A172 (cell line): ENCODE results near the gene TAS2R8. TPM values are rescaled to one million over a fixed set of nuclear protein-coding genes. Genes with fewer than 3 reads are reported as not detected.
"Not testable (repeated sequence)": the region's sequence is repeated elsewhere in the genome, so short reads cannot be mapped to it uniquely, and the experiment has no call there.

Experiments used
- DNase-seq: peaks from one replicate; pipeline ENCODE4 v3.0.0-alpha.2; 2015; ENCODE audit warnings: low spot score
- total RNA-seq: library from RNA; depleted of rRNA; stranded (reverse); fragments of >200 nt; shearing (Covaris generic); gene quantifications from 2 replicates; pipeline ENCODE4 v1.2.3, GENCODE V29; 2014; rRNA removed

The TAS2R8 gene, protein sequence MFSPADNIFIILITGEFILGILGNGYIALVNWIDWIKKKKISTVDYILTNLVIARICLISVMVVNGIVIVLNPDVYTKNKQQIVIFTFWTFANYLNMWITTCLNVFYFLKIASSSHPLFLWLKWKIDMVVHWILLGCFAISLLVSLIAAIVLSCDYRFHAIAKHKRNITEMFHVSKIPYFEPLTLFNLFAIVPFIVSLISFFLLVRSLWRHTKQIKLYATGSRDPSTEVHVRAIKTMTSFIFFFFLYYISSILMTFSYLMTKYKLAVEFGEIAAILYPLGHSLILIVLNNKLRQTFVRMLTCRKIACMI
- total RNA-seq: not detected in 2 replicates

DNA sequence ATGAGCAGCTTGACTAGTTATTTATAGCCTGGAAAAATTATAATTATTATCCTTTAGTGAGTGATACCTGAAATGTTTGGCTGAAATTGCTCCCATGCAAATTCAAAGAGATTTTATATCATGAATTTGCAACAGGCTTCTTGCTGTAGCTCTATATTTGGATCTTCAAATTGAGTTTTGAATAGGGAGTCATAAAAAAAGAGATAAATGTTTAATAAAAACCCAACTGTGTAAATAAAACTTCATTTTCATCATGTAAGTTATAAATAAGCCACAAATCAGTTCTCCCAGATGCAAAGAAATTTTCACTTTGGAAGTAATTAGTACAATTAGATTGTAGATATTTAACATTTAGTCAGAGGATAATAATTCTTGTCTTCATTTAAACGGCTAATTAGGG is at the start of gene TAS2R8:
TAS2R8 (minus strand) TSS at position 101 of the 400 bp plus-strand sequence. CDS start 306 bp downstream, outside the sequence.
- no peak for DNase-seq

DNA sequence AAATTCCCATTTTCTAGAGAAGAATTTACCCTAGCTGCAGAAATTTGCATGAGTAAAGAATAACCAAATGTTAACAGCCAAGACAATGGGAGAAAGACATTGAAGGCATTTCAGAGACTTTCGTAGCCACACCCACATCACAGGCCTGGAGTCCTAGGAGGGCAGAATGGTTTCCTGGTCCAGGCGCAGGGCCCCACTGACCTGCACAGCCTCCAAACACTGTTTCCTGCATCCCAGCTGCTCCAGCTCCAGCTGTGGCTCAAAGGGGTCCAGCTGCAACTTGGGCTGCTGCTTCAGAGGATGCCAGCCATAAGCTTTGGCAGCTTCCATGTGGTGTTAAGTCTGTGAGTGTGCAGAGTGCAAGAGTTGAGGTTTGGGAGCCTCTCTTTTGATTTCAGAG is 48.7 kb upstream of the TAS2R8 start:
- no peak for DNase-seq

DNA sequence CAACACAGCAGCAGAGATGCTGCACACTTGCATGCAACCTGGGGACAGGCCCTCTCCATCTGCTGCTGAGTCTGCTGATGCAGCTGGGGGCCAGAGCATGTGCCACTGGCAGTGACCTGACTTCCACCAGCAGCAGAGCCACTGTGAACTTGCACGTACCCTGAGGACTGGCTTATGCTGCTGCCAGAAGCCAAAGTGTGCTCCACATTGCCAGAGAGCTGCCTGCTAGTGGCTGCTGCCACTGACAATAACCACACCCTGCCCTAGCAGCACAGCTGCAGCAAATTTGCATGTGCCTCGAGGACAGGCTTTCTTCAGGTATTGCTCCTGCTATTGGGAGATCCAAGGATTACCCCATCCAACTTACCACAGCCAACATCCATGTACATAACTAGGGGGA is 46.7 kb upstream of the TAS2R8 start:
- DNase-seq: no peak

DNA sequence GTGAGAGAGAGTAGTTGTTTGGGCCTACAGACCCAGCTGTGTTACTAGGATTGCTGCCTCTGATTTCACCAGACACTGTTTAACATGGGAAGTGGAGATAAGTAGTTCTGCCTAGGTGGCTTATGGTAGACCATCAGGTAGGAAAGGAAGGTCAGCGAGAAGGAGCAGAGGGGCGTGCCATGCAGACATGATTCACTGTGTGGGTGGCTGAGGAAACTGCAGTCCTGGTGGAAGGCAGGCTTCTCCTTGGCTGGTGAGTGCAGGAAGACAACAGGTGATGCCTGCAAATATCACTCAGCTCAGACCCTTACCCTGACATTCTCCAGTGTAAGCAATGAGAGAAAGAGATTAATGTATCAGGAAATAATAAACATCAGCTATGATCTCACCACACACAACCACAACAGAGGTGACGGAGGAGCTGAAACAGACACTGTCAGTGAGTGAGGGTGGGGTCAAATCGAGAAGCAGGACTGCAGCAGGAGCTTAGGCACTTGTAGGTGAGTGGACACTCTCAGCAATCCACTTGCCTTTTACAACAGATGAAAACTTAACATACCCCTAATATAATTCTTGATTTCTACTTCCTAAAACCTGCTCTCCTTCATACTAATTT is 44.3 kb upstream of the TAS2R8 start:
- no peak for DNase-seq

DNA sequence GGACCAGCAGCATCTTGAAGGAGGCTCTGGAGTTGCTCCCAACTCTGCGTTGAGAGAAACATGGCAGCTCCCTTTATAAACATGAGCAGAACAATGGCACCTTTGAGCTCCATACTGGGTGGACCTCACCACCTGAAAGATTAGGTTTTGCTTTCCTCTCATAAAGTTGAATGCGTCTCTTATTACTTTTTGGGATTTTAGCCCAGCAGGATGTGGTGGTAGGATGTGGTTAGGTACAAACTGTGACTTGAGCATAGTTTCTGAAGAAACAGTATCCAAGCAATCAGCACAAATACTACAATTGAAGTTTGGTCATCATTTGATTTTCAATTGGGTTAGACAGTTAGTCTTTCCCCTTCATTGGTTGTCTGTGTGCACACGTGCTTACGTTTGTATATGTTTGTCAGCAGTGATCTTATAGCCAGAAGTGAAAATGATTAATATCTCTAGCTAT is 42.4 kb upstream of the TAS2R8 start, which contains the start of gene PRR4:
PRR4 (minus strand) TSS at position 51 of the 454 bp plus-strand sequence; CDS start at position 13, 38 bp downstream.
- DNase-seq: no peak

DNA sequence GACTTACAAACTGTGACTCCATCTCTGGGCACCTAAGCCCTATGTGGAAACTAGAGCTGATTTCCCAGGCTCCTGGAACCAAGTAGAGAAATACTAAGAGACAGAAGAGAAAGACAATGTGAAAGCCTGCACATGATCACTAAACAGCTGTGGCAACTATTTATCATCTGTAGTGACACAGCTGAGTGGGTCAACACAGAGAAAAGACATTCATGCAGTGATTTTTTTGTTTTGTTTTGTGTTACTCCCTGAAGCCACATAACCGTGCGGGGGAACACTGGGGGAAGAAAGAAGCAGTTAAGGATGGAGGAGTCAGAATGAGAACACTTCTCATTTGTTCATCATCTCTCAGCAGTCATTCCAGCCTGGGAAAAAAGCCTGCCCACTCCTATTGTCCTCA is 40.7 kb upstream of the TAS2R8 start:
- DNase-seq: no peak

DNA sequence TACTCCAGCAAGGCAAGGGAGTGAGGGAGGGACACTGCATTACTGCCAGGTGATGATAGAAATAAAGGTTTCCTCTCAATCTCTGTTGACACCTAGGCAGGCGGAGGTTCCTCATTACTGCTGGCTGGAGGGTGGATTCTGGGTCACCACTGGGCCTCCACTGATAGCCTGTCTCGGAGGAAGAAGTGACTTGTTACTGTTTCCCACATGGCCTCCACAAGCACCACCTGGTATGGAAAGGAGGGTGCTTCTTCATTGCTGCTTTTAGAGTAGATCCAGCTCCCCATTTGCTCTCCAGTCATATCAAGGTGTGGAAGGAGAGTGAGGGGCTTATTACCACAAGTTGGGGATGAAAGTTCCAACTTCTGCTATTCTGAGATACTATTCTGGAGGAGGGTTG is 35.8 kb upstream of the TAS2R8 start:
- no peak for DNase-seq

DNA sequence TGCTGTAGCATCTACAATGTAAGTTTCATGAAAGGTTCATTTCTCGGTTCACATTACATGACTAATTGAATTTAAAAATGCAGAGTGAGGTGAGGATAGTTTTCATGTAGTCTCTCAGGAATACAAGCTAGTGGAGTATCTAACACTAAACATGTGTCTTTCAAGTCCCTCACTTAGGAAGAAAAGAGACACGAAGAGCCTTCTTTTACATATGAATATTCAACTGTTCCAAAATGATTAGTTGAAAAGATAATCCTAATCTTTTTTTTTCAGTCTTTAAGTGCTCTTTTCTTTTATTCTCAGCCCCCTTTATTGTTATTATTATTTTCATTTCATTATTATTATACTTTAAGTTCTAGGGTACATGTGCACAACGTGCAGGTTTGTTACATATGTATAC is 31.4 kb upstream of the TAS2R8 start:
- no peak for DNase-seq

DNA sequence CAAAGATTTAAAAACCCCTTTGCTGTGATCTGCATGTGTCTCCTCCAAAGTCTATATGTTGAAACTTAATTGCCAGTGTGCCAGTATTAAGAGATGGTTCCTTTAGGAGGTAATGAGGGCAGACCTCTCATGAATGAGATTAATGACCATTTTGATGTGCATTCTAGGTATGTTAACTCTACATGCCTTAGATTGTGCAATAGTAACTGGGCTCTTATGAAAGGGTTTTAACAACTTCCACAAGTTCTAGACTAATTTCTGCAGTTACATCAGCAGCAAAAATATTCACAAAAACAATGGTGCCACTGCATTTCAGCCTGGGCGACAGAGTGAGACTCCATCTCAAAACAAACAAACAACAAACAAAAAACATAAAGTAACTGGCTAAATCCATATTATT is 22.9 kb upstream of the TAS2R8 start:
- DNase-seq: no peak

DNA sequence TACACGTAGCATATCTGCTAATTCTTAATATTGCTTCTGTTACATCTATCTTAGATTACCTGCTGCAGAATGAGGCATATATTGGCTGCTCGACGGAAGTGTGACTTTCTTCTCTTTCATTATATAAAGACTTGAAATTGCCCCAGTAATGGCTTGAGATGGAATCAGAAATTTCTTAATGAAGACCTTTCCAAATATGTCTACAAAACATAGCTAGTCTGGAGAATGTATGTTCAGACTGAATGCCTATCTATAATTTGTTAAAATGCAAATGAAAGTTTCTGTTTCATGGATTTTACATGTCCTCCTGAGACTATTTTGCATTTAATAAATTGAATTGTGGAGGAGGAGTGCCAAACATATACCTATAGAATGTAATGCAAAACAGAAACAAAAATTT is 19.2 kb upstream of the TAS2R8 start, which contains the start of gene TAS2R10:
TAS2R10 (minus strand) TSS at position 101 of the 400 bp plus-strand sequence; CDS start at position 12, 89 bp downstream.
- no peak for DNase-seq

DNA sequence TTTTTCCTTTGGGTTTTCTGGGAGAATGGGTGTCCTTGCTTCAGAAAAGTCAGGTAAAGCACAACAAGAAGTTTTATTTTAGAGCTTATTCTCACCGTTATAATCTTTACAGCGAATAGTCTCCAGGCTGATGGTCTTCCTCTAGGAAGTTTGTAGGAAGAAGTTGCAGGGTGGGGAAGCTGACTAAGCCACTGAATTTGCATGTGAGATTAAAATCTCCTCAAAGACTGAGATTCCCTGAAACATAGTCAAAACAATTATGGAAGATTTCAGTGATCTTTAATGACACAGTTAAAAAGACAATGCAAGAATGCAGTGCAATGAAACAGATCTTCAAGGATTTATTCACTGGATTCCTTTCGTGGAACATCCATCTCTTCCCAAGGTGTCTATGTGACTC is 17.9 kb upstream of the TAS2R8 start:
- no peak for DNase-seq

DNA sequence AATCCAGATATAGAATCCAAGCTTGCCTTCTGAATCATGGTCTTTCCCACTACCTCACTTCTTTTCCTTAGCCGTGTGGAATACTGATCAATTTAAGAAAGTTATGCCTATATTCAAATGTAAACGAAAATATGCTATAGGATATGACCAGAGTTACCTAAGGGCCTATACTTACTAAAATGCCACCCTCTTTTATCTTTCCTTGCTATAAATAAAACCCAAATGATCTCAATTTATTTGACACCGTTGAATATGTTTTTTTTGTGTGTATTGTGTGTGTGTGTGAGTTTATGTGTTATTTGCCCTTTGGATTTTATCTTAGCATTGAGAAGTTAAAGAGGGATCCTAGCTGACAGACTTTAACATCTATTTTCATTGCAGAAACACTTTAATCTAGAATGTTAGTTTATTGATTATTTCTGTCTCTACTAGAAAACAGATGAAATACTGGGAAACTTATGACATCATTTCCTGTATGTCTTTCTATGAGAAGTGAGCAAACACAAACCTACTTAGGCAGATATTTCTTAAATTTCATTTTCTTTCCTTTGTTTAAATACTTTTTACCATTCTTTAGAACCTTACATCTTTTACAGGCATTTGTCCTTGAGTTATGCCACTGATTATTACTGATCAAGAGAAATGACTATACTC is 4.9 kb upstream of the TAS2R8 start:
- no peak for DNase-seq

DNA sequence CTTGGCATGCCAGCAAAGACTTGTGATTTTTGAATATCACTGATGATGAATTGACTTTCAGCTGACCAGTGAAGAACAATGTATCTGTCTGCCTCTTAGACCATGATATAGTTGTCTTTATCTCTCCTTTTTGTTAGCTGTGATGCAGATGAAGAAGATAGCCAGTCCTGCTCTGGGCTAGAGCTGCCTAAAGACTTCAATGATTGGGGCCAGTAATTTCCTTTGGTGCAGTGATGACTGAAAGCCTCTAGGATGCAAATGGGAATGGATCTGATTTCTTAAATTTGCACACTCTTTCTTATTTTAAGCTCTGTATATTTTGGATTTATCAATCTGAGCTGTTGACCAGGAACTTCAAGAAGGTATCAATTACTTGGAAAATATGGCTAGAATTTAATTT is 3.0 kb upstream of the TAS2R8 start, which contains the start of gene TAS2R9:
TAS2R9 (minus strand) TSS at position 101 of the 400 bp plus-strand sequence; CDS start at position 8, 93 bp downstream.
- no peak for DNase-seq

DNA sequence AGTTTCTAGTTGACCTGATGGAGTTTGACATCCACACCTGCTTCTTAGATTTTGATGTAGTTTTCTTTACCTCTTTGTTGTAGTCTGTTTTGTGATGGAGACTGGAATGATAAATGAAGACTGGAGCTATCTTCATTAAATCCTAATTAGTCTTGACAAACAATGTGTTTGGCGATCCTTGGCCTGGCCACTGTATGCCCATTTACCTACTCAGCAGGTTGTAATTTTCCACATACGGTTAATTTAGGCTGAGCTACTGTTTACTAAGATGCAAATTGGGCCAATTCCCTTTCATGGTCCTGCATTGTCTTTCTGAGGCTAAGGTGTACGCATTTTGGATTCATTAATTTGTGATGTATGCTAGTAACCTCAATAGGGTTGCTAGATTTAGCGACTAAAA is 4.5 kb downstream of the TAS2R8 start, which contains the start of gene TAS2R7:
TAS2R7 (minus strand) TSS at position 41 of the 400 bp plus-strand sequence. CDS start 57 bp downstream, outside the sequence.
- DNase-seq: no peak

DNA sequence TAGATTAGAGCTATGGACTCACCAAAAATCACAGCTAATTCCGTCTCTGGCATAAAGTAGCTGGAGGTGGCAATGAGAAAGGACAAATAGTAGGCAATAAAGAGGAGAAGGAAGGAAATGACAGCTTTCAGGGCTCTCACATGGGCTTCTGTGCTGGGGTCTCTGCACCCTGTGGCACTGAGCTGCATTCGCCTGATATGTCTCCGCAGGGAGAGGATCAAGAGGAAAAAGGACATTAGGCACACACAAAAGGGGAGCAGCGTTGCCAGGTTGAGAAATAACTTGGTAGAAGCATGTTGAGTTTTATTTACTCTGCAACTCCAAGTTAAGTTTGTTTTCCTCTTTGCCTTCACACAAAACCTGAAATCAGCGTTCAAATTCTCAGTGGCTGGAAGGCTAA is 5.3 kb downstream of the TAS2R8 start:
- no peak for DNase-seq

DNA sequence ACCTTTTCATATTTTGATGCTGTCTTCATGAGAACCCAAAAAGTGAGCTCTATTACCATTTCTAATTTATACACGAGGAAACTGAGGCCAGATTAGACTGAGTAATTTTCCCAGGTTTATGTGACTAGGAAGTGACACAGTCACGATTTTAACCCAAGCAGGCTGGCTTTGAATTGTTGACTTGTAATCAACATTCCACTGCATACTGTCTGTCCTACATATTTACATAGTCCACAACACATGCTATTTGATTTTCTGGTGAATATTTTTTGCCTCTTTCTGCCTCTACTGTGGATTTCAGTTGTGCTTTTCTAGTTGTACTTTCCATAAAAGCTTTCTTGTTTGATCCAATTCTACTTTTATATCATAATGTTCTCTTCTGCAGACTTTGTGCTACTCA is 12.9 kb downstream of the TAS2R8 start:
- no peak for DNase-seq

DNA sequence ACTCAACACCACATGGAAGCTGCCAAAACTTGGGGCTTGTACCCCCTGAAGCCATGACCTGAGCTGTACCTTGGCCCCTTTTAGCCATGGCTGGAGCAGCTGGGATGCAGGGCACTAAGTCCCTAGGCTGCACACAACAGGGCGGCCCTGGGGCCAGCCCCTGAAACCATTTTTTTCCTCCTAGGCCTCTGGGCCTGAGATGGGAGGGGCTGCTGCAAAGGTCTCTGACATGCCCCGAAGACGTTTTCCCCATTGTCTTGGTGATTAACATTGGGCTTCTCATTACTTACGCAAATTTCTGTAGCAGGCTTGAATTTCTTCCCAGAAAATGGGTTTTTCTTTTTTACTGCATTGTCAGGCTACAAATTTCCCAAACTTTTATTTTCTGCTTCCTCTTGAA is 15.3 kb downstream of the TAS2R8 start:
- DNase-seq: not testable (repeated sequence)

DNA sequence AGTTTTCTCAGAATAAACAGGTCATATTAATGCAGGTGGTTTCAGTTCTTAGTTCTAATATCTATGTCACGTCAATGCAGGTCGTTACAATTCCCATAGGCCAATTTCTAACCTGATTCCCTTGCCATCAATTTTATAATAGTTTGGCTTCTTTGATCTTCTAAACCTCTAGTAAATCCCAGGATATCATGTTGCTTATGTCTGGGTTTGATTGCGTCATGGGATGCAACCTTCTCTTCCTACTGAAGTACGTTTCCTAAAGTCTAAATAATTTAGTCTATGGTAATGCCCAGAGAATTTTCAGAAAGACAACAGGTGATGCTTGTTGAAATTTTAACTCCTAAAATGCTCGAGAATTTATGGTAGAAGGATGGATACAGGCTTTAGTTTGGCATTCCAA is 23.8 kb downstream of the TAS2R8 start:
- no peak for DNase-seq

DNA sequence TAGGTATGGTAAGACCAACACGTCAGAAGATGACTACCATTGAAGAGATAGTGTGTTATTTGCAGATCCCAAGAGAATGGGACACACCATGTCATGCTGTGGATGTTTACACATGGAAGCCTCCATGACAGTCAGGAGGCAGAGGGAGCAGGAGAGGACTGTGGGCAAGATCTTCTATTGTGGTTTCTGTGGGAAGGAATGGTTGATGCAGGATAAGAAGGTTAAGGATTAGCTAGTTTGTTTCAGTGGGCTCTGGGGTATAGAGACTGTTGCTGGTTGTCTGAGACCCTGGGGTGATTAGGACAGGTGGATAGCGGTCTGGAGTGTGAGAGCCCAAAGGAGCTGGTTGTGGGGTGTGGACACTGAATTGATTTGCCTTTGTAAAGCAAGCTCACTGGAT is 28.0 kb downstream of the TAS2R8 start:
- DNase-seq: no peak

DNA sequence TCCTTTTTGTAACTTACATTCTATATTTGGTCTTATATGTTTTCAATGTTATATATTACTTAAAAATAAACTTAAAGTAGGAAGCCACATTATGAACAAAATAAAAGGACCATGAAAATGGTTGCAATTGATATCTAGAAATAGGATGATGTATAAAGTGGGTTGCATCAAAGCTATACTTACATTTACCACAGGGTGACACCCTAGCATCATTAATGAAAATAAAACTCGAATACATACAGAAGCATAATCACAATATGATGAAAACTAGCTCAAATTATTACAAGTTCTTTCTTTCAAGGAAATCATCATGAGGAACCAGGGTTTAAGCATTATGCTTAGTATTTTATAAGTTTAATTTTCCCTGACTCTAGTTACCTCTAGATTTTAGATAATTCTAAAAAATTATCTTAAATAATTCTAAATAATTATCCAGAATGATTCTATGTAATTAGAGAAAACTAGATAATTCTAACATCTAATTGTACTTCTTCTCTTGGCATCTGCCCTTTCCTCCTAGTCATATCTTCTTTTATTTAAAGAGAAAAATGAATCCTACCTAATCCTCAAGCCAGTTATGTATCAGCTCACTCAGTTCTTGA is 35.9 kb downstream of the TAS2R8 start:
- DNase-seq: peak; percentile 1

DNA sequence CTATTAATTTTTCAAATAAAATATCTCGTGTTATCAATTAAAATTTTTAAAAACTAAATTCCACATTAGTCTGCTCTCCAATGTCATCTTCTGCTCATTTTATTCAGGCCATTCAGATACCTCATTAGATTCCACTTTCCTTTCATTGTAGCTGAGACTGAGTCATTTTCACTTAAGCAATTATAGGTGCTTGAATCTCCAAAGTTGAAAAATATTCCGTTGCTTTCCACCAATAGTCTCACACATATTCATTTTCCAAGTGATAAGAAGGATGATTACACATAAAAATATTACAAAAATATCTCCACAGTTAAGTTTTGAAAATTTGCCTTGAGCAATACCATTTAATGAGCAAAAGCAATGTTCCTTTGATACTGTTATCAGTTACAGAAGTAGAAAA is 47.4 kb downstream of the TAS2R8 start:
- DNase-seq: no peak

DNA sequence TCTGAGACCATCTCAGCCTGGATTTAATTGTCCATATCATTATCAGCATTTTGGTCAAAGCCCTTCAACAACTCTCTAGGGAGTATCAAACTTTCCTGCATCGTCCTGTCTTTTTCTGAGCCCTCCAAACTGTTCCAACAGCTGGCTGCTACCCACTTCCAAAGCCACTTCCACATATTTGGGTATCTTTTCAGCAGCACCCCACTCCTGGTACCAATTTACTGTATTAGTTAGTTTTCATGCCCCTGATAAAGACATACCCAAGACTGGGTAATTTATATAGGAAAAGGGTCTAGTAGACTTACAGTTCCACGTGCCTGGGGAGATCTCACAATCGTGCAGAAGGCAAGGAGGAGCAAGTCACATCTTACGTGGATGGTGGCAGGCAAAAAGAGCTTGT is 50.9 kb downstream of the TAS2R8 start:
- DNase-seq: no peak
